WTC11 (cell line): ENCODE data around the gene NPAS3.

Experiments used
- SOX15 ChIP-seq: fragments of 250-450 bp; sonication (Bioruptor Pico); IDR thresholded peaks from 2 replicates; pipeline ENCODE4 v1.9.0; 2021; ENCODE audit warnings: mild to moderate bottlenecking
- TF ChIP-seq, protein P1 (sequence below): fragments of 200-600 bp; IDR thresholded peaks from 2 replicates; pipeline ENCODE4 v1.8.0; 2022; ENCODE audit warnings: antibody characterized with exemption

DNA sequence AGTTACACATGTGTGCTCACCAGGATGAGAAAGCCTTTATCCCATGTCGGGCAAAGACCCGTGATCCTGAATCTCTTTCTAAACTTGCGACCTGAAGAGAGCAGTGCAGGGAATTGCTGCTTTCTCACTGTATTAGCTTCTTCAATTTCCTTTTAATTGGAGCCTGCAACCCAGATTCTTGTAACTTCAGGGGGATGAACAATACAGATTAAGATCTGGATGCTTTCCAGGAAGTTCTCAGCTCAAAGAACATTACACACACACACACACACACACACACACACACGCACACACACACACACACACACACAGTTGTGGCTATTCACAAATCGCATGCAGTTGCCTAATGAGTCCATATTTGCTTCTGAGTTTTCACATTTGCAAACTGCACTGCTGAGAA, 268.3 kb downstream of the NPAS3 start:
- TF ChIP-seq, protein P1, sequence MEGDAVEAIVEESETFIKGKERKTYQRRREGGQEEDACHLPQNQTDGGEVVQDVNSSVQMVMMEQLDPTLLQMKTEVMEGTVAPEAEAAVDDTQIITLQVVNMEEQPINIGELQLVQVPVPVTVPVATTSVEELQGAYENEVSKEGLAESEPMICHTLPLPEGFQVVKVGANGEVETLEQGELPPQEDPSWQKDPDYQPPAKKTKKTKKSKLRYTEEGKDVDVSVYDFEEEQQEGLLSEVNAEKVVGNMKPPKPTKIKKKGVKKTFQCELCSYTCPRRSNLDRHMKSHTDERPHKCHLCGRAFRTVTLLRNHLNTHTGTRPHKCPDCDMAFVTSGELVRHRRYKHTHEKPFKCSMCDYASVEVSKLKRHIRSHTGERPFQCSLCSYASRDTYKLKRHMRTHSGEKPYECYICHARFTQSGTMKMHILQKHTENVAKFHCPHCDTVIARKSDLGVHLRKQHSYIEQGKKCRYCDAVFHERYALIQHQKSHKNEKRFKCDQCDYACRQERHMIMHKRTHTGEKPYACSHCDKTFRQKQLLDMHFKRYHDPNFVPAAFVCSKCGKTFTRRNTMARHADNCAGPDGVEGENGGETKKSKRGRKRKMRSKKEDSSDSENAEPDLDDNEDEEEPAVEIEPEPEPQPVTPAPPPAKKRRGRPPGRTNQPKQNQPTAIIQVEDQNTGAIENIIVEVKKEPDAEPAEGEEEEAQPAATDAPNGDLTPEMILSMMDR: no peak
- no peak for TF ChIP-seq SOX15 (CRISPR knock-in tag)
